Limb (tissue), 2 donors: Measurements from ENCODE around the gene DENND1A.
"Not testable (repeated sequence)": the region's sequence is repeated elsewhere in the genome, so short reads cannot be mapped to it uniquely, and the experiment has no call there.

Experiments
- DNase-seq, 2 donors: peaks; one replicate each; pipeline ENCODE4 v3.0.0-alpha.2; 2016; ENCODE audit errors: extremely low spot score in 2 of 2

The DENND1A gene

DNA sequence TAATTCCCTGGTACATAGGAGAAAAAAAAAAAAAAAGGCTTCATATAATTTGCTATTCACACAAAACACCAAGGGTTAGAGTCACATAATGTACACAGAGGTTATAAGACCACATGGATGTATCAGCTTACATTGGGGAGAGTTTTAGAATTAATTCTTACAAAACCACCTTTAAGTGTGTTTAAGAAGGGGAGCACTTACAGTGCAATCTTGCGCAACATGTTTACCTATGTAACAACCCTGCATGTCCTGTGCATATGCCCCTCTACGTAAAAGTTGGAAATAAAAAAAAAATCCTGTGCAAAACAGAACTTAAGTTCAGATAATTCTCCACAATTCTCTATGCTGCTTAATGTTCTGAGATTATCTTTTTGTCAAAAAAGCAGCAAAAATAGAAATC is 190.0 kb downstream of the DENND1A start:
- no peak for DNase-seq

GRCh38 chr9:123739387-123739786 is 190.5 kb downstream of the DENND1A start:
- no peak for DNase-seq

GRCh38 chr9:123738648-123739047 is 191.3 kb downstream of the DENND1A start:
- DNase-seq = no peak

DNA sequence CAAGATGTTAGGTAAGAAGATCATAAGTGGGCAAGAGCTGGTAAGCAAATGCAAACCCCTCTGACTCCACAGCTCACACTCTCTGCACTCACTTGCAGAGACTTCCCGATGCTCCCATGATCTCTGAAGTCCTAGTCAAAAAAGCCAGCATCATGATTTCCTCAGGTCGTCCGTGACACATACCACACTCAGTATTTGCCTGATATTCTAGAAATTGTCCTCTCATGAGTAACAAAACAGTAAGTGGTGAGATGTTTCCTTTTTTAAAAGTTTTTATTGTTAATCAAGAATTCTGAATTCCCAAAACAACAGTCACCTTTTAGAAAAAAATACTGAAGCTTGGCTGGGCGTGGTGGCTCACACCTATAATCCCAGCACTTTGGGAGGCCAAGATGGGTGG is 194.6 kb downstream of the DENND1A start:
- DNase-seq = no peak

GRCh38 chr9:123728571-123728970 is 201.4 kb downstream of the DENND1A start:
- DNase-seq = not testable (repeated sequence)

GRCh38 chr9:123727332-123727731 is 202.6 kb downstream of the DENND1A start:
- DNase-seq = no peak

DNA sequence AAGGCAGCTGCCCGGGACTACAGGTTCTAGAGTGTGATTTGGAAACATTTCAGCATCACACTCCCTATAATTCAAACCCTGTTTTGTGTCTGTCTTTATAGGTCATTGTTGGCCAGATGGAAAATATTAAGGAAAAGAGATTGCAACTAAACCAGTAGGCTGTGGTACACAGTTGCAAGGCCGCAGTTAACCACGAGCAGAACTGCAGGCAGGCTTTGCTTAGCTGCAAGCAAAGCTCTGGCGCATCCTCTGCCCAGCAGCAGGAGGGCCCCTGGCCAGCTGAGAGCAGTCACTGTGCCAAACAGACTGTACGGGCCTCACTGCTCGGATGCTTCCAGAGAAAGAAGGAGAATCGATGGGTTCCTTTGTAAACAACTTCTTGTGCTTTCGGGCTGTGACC is 204.5 kb downstream of the DENND1A start:
- peak in 1 of 2 donors; percentile 46 for DNase-seq

DNA sequence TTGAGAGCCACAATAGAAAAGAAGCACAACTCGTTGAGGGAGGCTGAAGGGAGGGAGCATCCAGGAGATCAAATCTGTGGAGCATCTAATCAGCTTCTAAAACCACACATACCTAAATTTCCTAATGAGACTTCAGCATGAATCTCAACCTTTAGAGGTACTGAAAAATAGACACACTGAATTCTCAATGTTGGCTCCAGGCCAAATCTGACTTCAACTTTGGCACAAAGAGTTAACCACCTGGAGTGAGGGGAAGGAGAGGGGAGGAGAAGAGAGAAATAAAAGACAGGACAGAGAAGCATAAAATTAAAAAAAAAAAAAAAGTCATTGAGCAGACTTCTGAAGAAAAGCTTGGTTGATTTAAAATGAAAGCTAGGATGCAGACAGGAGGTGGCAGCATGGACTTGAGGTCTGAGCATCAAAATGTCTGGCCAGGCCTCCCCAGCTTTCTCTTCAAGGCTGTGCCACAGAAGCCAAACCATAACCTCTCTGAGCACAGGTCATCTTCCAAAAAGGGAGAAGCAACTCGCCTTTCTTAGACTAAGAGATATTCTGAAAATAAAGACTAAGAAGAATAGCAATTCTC is 205.6 kb downstream of the DENND1A start:
- no peak for DNase-seq

DNA sequence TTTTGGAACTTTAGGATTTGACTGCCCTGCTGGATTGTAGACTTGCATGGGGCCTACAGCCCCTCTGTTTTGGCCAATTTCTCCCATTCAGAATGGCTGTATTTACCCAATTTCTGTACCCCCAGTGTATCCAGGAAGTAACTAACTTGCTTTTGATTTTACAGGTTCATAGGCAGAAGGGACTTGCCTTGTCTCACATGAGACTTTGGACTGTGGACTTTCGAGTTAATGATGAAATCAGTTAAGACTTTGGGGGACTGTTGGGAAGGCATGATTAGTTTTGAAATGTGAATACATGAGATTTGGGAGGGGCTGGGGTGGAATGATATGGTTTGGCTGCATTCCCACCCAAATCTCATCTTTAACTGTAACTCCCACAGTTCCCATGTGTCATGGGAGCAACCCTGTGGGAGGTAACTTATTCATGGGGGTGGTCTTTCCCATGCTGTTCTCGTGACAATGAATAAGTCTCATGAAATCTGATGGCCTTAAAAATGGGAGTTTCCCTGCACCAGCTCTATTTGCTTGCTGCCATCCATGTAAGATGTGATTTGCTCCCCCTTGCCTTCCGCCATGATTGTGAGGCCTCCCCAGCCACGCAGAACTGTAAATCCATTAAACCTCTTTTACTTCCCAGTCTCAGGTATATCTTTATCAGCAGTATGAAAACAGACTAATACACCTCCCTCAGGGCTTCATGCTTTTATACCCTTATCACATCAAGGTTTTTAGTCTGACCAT is 206.6 kb downstream of the DENND1A start:
- no peak for DNase-seq

GRCh38 chr9:123722378-123722777 is 207.5 kb downstream of the DENND1A start:
- DNase-seq = no peak

DNA sequence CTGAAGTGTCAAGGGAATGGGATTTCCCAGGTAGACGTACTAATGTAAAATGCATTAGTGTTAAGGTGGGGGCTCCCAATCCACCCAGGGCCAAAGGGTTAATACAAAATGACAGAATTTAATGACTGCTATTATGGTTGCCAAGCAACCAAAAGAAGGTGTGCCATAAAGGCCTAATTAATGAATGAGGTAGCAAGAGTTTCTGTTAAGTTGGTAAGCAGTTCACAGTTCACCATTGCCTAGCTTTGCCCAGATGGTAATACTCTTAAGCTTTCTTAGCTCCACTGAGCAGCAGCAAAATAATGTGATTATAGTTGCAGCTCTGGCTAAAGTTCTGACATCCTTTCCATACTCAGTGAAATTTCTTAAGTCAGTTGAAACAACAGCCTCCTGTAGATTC is 211.7 kb downstream of the DENND1A start:
- DNase-seq = no peak

GRCh38 chr9:123717581-123718175 is 212.2 kb downstream of the DENND1A start:
- no peak for DNase-seq

DNA sequence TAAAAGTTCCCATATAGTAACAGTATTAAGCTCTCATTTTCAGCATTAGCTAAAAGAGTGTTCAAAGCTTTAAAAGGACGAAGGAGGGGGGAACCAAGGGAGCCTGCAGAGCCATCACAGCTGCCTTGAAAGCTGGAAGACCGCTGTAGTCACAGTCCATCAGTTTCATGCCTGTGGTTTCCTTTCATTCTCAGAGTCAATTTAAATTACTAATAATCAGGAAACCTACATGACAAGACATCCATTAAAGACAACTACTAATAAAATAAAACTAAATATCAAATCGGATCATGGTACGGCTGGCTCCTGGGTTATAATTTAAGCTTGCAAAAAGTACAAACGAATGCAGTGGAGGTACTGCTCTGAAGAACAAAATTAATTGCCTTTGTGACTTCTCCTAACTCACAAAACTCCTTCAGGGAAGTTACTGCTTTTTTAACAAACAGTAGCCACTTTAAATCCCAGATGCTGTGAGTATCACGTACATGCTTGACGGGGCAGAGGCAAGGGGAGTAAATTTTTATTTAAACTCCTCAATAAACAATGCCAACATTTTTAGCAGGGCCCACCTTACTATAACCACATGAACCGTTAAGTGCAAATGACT is 213.5 kb downstream of the DENND1A start:
- DNase-seq = no peak

- DNase-seq = no peak
These were observed 214.7 kb downstream of the DENND1A start for GRCh38 chr9:123715258-123715657.

- DNase-seq = no peak
These were observed 216.6 kb downstream of the DENND1A start for GRCh38 chr9:123713282-123713681.

- DNase-seq = no peak
These were observed 217.5 kb downstream of the DENND1A start for GRCh38 chr9:123712399-123712798.

GRCh38 chr9:123710299-123710698 is 219.6 kb downstream of the DENND1A start:
- no peak for DNase-seq

- DNase-seq = no peak
These were observed 227.4 kb downstream of the DENND1A start for GRCh38 chr9:123702483-123702882.

GRCh38 chr9:123697686-123698085 is 232.2 kb downstream of the DENND1A start:
- DNase-seq = no peak

- no peak for DNase-seq
These were observed 233.4 kb downstream of the DENND1A start for GRCh38 chr9:123696476-123696875.

DNA sequence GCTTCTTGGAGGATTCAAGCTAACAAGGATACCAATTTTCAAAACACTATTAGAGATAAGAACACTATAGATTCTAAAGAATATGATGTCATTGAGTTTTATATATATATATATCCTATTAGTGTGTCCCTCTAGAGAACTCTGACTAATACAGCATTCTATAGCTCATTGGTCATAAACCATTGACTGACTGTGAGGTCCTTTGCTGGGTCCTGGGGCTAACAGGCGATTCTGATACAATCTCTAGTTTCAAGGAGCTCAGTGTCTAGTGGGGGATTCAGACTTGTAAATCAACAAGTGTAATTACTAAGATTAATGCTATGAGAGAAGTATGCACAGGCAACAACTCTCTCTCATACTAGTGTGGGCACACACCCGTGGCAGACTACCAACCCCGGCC is 234.5 kb downstream of the DENND1A start:
- DNase-seq = no peak

GRCh38 chr9:123691765-123692303 is 238.1 kb downstream of the DENND1A start:
- DNase-seq = no peak
